Measurements from ENCODE around the gene JDP2.

JDP2 gene

GRCh38 chr14:75411214-75411540, 16.6 kb upstream of the JDP2 start:
- DNase-seq: no peak

GRCh38 chr14:75413013-75413412, 14.8 kb upstream of the JDP2 start:
- DNase-seq: no peak

- peak; percentile 47 for DNase-seq
Measured at GRCh38 chr14:75417674-75418073, 10.1 kb upstream of the JDP2 start.

GRCh38 chr14:75418850-75419768, 8.7 kb upstream of the JDP2 start:
- peak; percentile 41 for DNase-seq

GRCh38 chr14:75422169-75422568, 5.7 kb upstream of the JDP2 start:
- peak; percentile 76 for DNase-seq

- DNase-seq: no peak
Measured at GRCh38 chr14:75424496-75424895, 3.3 kb upstream of the JDP2 start.

- no peak for DNase-seq
Measured at GRCh38 chr14:75425446-75425845, 2.4 kb upstream of the JDP2 start.

- no peak for DNase-seq
Measured at GRCh38 chr14:75426332-75427125, 1.3 kb upstream of the JDP2 start.

- no peak for DNase-seq
Measured at GRCh38 chr14:75427126-75427481, 718 bp upstream of the JDP2 start.

- DNase-seq: peak; percentile 35
Measured at GRCh38 chr14:75428230-75429104, 645 bp downstream of the JDP2 start.

GRCh38 chr14:75429562-75429961, 1.7 kb downstream of the JDP2 start:
- DNase-seq: no peak

- peak; percentile 39 for DNase-seq
Measured at GRCh38 chr14:75430116-75430515, 2.3 kb downstream of the JDP2 start.

GRCh38 chr14:75430526-75430925, 2.7 kb downstream of the JDP2 start:
- DNase-seq: peak; percentile 64

- no peak for DNase-seq
Measured at GRCh38 chr14:75430976-75431375, 3.2 kb downstream of the JDP2 start.

GRCh38 chr14:75431827-75432226, 4.0 kb downstream of the JDP2 start:
- no peak for DNase-seq

- DNase-seq: no peak
Measured at GRCh38 chr14:75432411-75432810, 4.6 kb downstream of the JDP2 start.

GRCh38 chr14:75433631-75434071, 5.8 kb downstream of the JDP2 start:
- peak; percentile 84 for DNase-seq

GRCh38 chr14:75434138-75434889, 6.5 kb downstream of the JDP2 start:
- peak; percentile 77 for DNase-seq

GRCh38 chr14:75434890-75435248, 7.0 kb downstream of the JDP2 start:
- DNase-seq: no peak

- DNase-seq: no peak
Measured at GRCh38 chr14:75435473-75435872, 7.7 kb downstream of the JDP2 start.

GRCh38 chr14:75437201-75438143, 9.7 kb downstream of the JDP2 start:
- DNase-seq: no peak

Measured in fibroblast of skin of right biceps (primary cell).